ENCODE results near the gene CCDC74B. TPM values are rescaled to one million over a fixed set of nuclear protein-coding genes. Genes with fewer than 3 reads are reported as not detected.
"Not testable (repeated sequence)": the region's sequence is repeated elsewhere in the genome, so short reads cannot be mapped to it uniquely, and the experiment has no call there.

The CCDC74B gene
- total RNA-seq, result 3.4 TPM

- DNase-seq (ENCODE audit: low spot score), result peak; percentile 21
Observed at GRCh38 chr2:130145006-130145414, at the start of gene CCDC74B. TSS of gene CCDC74B (minus strand) at chr2:130145112. CDS start at chr2:130144996, 116 bp downstream.

- DNase-seq (ENCODE audit: low spot score), result not testable (repeated sequence)
Observed at GRCh38 chr2:130193824-130194223, 48.9 kb upstream of the CCDC74B start.

GRCh38 chr2:130192451-130192850 lies 47.5 kb upstream of the CCDC74B start:
- not testable (repeated sequence) for DNase-seq (ENCODE audit: low spot score)

- not testable (repeated sequence) for DNase-seq (ENCODE audit: low spot score)
Observed at GRCh38 chr2:130191319-130191718, 46.4 kb upstream of the CCDC74B start.

GRCh38 chr2:130190237-130190636 lies 45.3 kb upstream of the CCDC74B start:
- DNase-seq (ENCODE audit: low spot score), result peak; percentile 6

GRCh38 chr2:130188958-130189357 lies 44.0 kb upstream of the CCDC74B start:
- DNase-seq (ENCODE audit: low spot score), result not testable (repeated sequence)

- not testable (repeated sequence) for DNase-seq (ENCODE audit: low spot score)
Observed at GRCh38 chr2:130187859-130188792, 43.2 kb upstream of the CCDC74B start.

GRCh38 chr2:130187268-130187667 lies 42.4 kb upstream of the CCDC74B start:
- DNase-seq (ENCODE audit: low spot score), result no peak

GRCh38 chr2:130186391-130186790 lies 41.5 kb upstream of the CCDC74B start:
- no peak for DNase-seq (ENCODE audit: low spot score)

GRCh38 chr2:130185896-130186295 lies 41.0 kb upstream of the CCDC74B start:
- DNase-seq (ENCODE audit: low spot score), result no peak

- DNase-seq (ENCODE audit: low spot score), result no peak
Observed at GRCh38 chr2:130185436-130185835, 40.5 kb upstream of the CCDC74B start.

GRCh38 chr2:130183512-130184373 lies 38.8 kb upstream of the CCDC74B start:
- no peak for DNase-seq (ENCODE audit: low spot score)

GRCh38 chr2:130182826-130183511 lies 38.1 kb upstream of the CCDC74B start:
- not testable (repeated sequence) for DNase-seq (ENCODE audit: low spot score)

GRCh38 chr2:130181880-130182682 lies 37.2 kb upstream of the CCDC74B start, which contains the start of gene MZT2B:
TSS of gene MZT2B (plus strand) at chr2:130182262. CDS start at chr2:130182283, 21 bp downstream.
- DNase-seq (ENCODE audit: low spot score), result peak; percentile 88

GRCh38 chr2:130181325-130181879 lies 36.5 kb upstream of the CCDC74B start, which contains the start of gene SMPD4:
TSS of gene SMPD4 (minus strand) at chr2:130181602. CDS start at chr2:130176592, 5,010 bp downstream.
- peak; percentile 98 for DNase-seq (ENCODE audit: low spot score)

- not testable (repeated sequence) for DNase-seq (ENCODE audit: low spot score)
Observed at GRCh38 chr2:130180404-130181324, 35.8 kb upstream of the CCDC74B start.

- not testable (repeated sequence) for DNase-seq (ENCODE audit: low spot score)
Observed at GRCh38 chr2:130174866-130175265, 30.0 kb upstream of the CCDC74B start.

GRCh38 chr2:130169896-130170295 lies 25.0 kb upstream of the CCDC74B start:
- no peak for DNase-seq (ENCODE audit: low spot score)

GRCh38 chr2:130169163-130169562 lies 24.3 kb upstream of the CCDC74B start:
- not testable (repeated sequence) for DNase-seq (ENCODE audit: low spot score)
